Activated naive CD8-positive, alpha-beta T cell (primary cell): ENCODE data around the gene HCN2.
A peak's percentile ranks its signal among the peaks of the same experiment; 100 is the strongest.
"Not testable (repeated sequence)": the region's sequence is repeated elsewhere in the genome, so short reads cannot be mapped to it uniquely, and the experiment has no call there.

Experiments
- H3K27ac Mint-ChIP-seq: one replicate; pipeline ENCODE4 v1.8.0; 2021; ENCODE audit warnings: mixed read lengths
- H3K27me3 Mint-ChIP-seq: one replicate; pipeline ENCODE4 v1.8.0; 2021; ENCODE audit warnings: mixed read lengths
- H3K36me3 Mint-ChIP-seq: one replicate; pipeline ENCODE4 v1.8.0; 2021; ENCODE audit warnings: mixed read lengths
- H3K4me1 Mint-ChIP-seq: one replicate; pipeline ENCODE4 v1.8.0; 2021; ENCODE audit warnings: low read depth, mixed read lengths
- H3K4me3 Mint-ChIP-seq: one replicate; pipeline ENCODE4 v1.8.0; 2021; ENCODE audit warnings: mild to moderate bottlenecking, mixed read lengths
- H3K9me3 Mint-ChIP-seq: one replicate; pipeline ENCODE4 v1.8.0; 2021; ENCODE audit warnings: low read depth, mixed read lengths

The HCN2 gene

DNA sequence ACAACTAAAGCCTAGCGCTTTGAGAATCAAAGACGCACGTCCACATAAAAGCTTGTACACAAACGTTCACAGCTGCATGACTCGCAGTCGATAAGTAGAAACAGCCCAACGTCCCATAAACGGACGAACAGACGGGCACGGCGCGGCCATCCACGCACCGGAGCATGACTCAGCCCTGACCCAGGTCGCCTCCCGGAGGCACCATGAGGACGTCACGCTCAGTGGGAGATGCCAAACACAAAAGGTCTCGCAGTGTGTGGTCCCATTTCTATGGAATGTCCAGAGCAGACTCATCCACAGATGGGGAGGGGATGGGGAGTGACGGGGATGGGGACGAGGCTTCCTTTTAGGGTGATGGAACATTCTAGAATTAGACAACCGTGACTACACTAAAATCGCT is 34.3 kb downstream of the HCN2 start:
- Mint-ChIP-seq H3K27me3 (no peaks in the 10 kb centered on the region), H3K27ac (no peak overlapping the region), H3K9me3 (no peaks in the 10 kb centered on the region), H3K4me3 (no peak overlapping the region), H3K36me3 (peaks cover 2% of the 10 kb centered on the region), H3K4me1 (peaks cover 4% of the 10 kb centered on the region)

GRCh38 chr19:624433-625109 is 34.9 kb downstream of the HCN2 start:
- H3K9me3 Mint-ChIP-seq: no peaks in the 10 kb centered on the region

GRCh38 chr19:625257-625656 is 35.6 kb downstream of the HCN2 start:
- Mint-ChIP-seq H3K36me3 (peaks cover 4% of the 10 kb centered on the region), H3K27me3 (no peaks in the 10 kb centered on the region), H3K4me1 (peaks cover 10% of the 10 kb centered on the region), H3K9me3 (no peaks in the 10 kb centered on the region), H3K27ac (no peak overlapping the region), H3K4me3 (no peak overlapping the region)

More at GRCh38 chr19:624433-625109, 34.9 kb downstream of the HCN2 start:
- peaks cover 5% of the 10 kb centered on the region for H3K4me1 Mint-ChIP-seq
- H3K4me3 Mint-ChIP-seq: no peak overlapping the region
- peaks cover 4% of the 10 kb centered on the region for H3K36me3 Mint-ChIP-seq
- no peak overlapping the region for H3K27ac Mint-ChIP-seq
- no peaks in the 10 kb centered on the region for H3K27me3 Mint-ChIP-seq

- H3K9me3 Mint-ChIP-seq, H3K4me3 Mint-ChIP-seq, H3K27ac Mint-ChIP-seq, H3K27me3 Mint-ChIP-seq, H3K36me3 Mint-ChIP-seq: not testable (repeated sequence)
- H3K4me1 Mint-ChIP-seq: peaks cover 19% of the 10 kb centered on the region
Observed at GRCh38 chr19:626566-626965, 36.9 kb downstream of the HCN2 start.

- H3K9me3 Mint-ChIP-seq: no peaks in the 10 kb centered on the region
- H3K4me1 Mint-ChIP-seq: peaks cover 24% of the 10 kb centered on the region
- H3K27me3 Mint-ChIP-seq: no peaks in the 10 kb centered on the region
- H3K27ac Mint-ChIP-seq: no peak overlapping the region
- no peak overlapping the region for H3K4me3 Mint-ChIP-seq
- peaks cover 4% of the 10 kb centered on the region for H3K36me3 Mint-ChIP-seq
Observed at GRCh38 chr19:628168-628567, 38.5 kb downstream of the HCN2 start.

GRCh38 chr19:629515-629914 is 39.8 kb downstream of the HCN2 start:
- not testable (repeated sequence) for H3K36me3 Mint-ChIP-seq, H3K27ac Mint-ChIP-seq, H3K4me3 Mint-ChIP-seq, H3K27me3 Mint-ChIP-seq, H3K9me3 Mint-ChIP-seq
- H3K4me1 Mint-ChIP-seq: peaks cover 33% of the 10 kb centered on the region

DNA sequence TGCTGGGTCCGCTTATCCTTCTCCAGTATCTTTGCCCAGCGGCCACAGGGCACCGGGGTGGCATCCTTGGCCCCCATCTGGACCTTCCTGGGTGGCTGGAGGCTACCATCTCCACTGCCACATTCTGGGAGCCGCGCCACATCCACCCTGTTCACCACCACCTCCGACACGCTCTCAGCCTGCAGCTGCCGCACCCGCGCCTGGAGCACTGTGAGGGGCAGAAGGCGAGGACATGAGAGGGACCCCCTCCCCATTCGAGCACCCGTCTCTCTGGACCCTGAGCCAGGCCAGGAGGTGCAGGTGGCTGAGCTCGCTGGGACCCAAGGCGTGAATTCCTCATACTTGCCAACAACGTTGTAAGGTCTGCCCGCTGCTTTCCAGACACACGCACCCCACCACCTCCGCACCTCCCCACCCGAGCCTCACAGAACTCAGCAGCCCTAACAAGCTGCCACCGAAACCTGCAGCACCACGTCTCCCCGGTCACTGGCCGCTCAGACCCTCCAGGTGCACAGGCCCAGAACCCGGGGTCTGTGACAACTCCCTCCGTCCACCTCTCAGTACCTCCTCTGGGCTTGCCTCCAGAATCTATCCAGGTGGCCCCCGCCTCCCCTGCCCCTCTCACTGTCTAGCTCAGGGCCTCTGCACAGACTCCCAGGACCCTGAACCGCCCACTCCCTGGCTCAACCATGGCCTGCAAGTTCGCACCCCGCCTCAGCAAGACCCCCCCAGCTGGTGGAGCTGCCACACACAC is 40.5 kb downstream of the HCN2 start:
- Mint-ChIP-seq H3K4me1 (peaks cover 33% of the 10 kb centered on the region), H3K27ac (no peak overlapping the region), H3K4me3 (no peak overlapping the region), H3K9me3 (no peaks in the 10 kb centered on the region), H3K27me3 (no peaks in the 10 kb centered on the region), H3K36me3 (peaks cover 4% of the 10 kb centered on the region)

- peak overlapping the region; percentile 96 for H3K4me3 Mint-ChIP-seq
Observed at GRCh38 chr19:632579-633067, 42.9 kb downstream of the HCN2 start.

DNA sequence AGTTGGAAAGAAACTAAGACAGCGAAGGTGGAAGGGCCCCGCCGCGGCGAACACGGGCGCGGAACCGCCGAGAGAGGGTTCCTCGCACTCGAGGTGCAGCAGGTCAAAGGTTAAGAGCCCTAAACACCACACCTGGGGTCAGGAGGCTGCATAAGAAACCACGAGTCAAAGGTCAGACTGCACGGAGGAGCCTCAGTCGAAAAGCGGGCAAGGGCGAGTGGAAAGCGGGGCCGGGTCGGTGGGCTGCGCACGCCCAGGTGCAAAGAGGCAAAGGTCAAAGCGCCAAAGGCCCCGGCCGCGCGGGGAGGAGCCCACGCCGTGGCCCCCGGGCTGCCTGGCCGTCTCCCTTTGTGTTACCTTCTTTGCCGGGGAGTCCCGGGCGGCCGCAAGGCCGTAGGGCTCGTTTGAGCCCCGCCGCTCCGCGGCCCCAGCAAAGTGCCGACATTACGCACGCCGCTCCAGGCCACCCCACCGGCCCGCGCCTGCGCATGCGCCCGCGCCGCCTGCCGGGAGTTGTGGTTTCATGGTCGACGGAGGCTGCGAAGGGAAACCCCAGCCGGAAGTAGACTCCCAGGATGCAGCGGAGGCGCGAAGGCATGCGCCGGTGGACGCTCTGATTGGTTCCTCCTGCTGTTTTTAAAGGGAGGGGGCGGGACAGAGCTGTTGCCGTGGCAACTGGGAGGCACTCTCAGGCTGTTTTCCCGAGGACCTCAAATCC is 43.5 kb downstream of the HCN2 start, which contains the start of gene POLRMT:
Gene POLRMT, minus strand, starts transcription at position 470 of the 718 bp plus-strand sequence. Its CDS starts 25 bp downstream, at position 445.
- Mint-ChIP-seq H3K4me1 (peaks cover 32% of the 10 kb centered on the region), H3K9me3 (no peaks in the 10 kb centered on the region), H3K36me3 (peaks cover 2% of the 10 kb centered on the region), H3K27ac (peak within 1 kb of the TSS; percentile 93), H3K27me3 (no peaks in the 10 kb centered on the region), H3K4me3 (peak within 1 kb of the TSS; percentile 96)

More at GRCh38 chr19:632579-633067, 42.9 kb downstream of the HCN2 start:
- Mint-ChIP-seq H3K4me1 (peaks cover 32% of the 10 kb centered on the region), H3K9me3 (no peaks in the 10 kb centered on the region), H3K36me3 (peaks cover 2% of the 10 kb centered on the region), H3K27me3 (no peaks in the 10 kb centered on the region), H3K27ac (peak overlapping the region; percentile 93)

GRCh38 chr19:633786-634639 is 44.3 kb downstream of the HCN2 start:
- Mint-ChIP-seq H3K9me3 (no peaks in the 10 kb centered on the region), H3K4me1 (peaks cover 30% of the 10 kb centered on the region), H3K36me3 (peaks cover 1% of the 10 kb centered on the region), H3K27ac (peak overlapping the region; percentile 83), H3K4me3 (peak overlapping the region; percentile 96), H3K27me3 (no peaks in the 10 kb centered on the region)

GRCh38 chr19:634975-635652 is 45.4 kb downstream of the HCN2 start:
- Mint-ChIP-seq H3K4me1 (peaks cover 31% of the 10 kb centered on the region), H3K36me3 (no peaks in the 10 kb centered on the region), H3K27me3 (no peaks in the 10 kb centered on the region), H3K27ac (no peak overlapping the region), H3K4me3 (no peak overlapping the region), H3K9me3 (no peaks in the 10 kb centered on the region)

GRCh38 chr19:638906-639252 is 49.2 kb downstream of the HCN2 start:
- H3K4me1 Mint-ChIP-seq: peaks cover 11% of the 10 kb centered on the region
- no peak overlapping the region for H3K27ac Mint-ChIP-seq
- H3K9me3 Mint-ChIP-seq: no peaks in the 10 kb centered on the region
- no peaks in the 10 kb centered on the region for H3K27me3 Mint-ChIP-seq
- H3K4me3 Mint-ChIP-seq: peak overlapping the region; percentile 87
- no peaks in the 10 kb centered on the region for H3K36me3 Mint-ChIP-seq

GRCh38 chr19:639253-640160 is 49.8 kb downstream of the HCN2 start, which contains the start of gene FGF22:
TSS of gene FGF22 (plus strand) at chr19:639879. CDS start at chr19:639926, 47 bp downstream.
- no peaks in the 10 kb centered on the region for H3K36me3 Mint-ChIP-seq
- H3K4me1 Mint-ChIP-seq: peaks cover 7% of the 10 kb centered on the region
- no peaks in the 10 kb centered on the region for H3K27me3 Mint-ChIP-seq
- H3K27ac Mint-ChIP-seq: peak within 1 kb of the TSS; percentile 85
- no peaks in the 10 kb centered on the region for H3K9me3 Mint-ChIP-seq
- H3K4me3 Mint-ChIP-seq: peak within 1 kb of the TSS; percentile 87
